IPS-18a (cell line): ENCODE measurements around the gene EAPP.
"Not testable (repeated sequence)": the region's sequence is repeated elsewhere in the genome, so short reads cannot be mapped to it uniquely, and the experiment has no call there.

Experiments
- H3K27ac ChIP-seq: one replicate; pipeline ENCODE4 v1.5.1; 2013; ENCODE audit warnings: low read length
- H3K27me3 ChIP-seq: one replicate; pipeline ENCODE4 v1.6.1; 2013; ENCODE audit warnings: mild to moderate bottlenecking, low read length; ENCODE audit not compliant: control insufficient read depth, insufficient read depth
- H3K36me3 ChIP-seq: one replicate; pipeline ENCODE4 v1.6.1; 2013; ENCODE audit warnings: low read depth, low read length; ENCODE audit not compliant: control insufficient read depth
- H3K4me1 ChIP-seq: one replicate; pipeline ENCODE4 v1.6.1; 2013; ENCODE audit warnings: low read depth, low read length; ENCODE audit not compliant: control insufficient read depth
- H3K4me3 ChIP-seq: one replicate; pipeline ENCODE4 v1.5.1; 2013; ENCODE audit warnings: low read length
- H3K9ac ChIP-seq: one replicate; pipeline ENCODE4 v1.6.1; 2013; ENCODE audit warnings: mild to moderate bottlenecking, low read length, moderate library complexity
- H3K9me3 ChIP-seq: one replicate; pipeline ENCODE4 v1.6.1; 2013; ENCODE audit warnings: low read depth, low read length; ENCODE audit not compliant: control insufficient read depth

Gene EAPP, protein sequence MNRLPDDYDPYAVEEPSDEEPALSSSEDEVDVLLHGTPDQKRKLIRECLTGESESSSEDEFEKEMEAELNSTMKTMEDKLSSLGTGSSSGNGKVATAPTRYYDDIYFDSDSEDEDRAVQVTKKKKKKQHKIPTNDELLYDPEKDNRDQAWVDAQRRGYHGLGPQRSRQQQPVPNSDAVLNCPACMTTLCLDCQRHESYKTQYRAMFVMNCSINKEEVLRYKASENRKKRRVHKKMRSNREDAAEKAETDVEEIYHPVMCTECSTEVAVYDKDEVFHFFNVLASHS

GRCh38 chr14:34539407-34540180 lies at the start of gene EAPP:
TSS of gene EAPP (minus strand) at chr14:34539701. CDS start at chr14:34539628, 73 bp downstream.
- H3K27ac ChIP-seq: peak within 1 kb of the TSS; percentile 94
- peak within 1 kb of the TSS; percentile 94 for H3K9ac ChIP-seq
- peaks cover 4% of the 10 kb centered on the region for H3K4me1 ChIP-seq
- no peaks in the 10 kb centered on the region for H3K27me3 ChIP-seq
- H3K36me3 ChIP-seq: peaks cover 6% of the 10 kb centered on the region
- peak within 1 kb of the TSS; percentile 96 for H3K4me3 ChIP-seq
- no peaks in the 10 kb centered on the region for H3K9me3 ChIP-seq

DNA sequence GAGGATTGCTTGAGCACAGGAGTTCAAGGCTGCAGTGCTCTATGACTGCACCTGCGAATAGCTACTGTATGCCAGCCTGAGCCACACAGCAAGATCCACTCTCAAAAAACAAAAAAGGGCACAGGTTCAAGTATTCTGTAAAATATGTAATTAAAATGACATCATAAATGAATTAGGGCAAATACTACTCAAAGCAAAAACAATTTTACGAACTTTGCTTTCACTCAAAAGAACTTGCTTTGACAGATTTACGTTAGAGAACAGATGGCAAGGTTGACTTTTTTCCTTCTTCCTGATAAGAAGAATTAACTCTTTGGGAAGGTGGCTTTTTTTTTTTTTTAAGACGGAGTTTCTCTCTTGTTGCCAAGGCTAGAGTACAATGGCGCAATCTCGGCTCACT lies 44.0 kb upstream of the EAPP start:
- peaks cover 26% of the 10 kb centered on the region for H3K36me3 ChIP-seq

GRCh38 chr14:34582117-34582680 lies 42.7 kb upstream of the EAPP start:
- H3K9ac ChIP-seq: no peak overlapping the region
- H3K36me3 ChIP-seq: peaks cover 24% of the 10 kb centered on the region
- H3K27me3 ChIP-seq: no peaks in the 10 kb centered on the region
- H3K4me1 ChIP-seq: no peaks in the 10 kb centered on the region
- no peak overlapping the region for H3K4me3 ChIP-seq
- H3K27ac ChIP-seq: no peak overlapping the region
- H3K9me3 ChIP-seq: no peaks in the 10 kb centered on the region

More for the DNA sequence above, 44.0 kb upstream of the EAPP start:
- Histone ChIP-seq H3K4me1 (no peaks in the 10 kb centered on the region), H3K27me3 (no peaks in the 10 kb centered on the region), H3K9me3 (no peaks in the 10 kb centered on the region), H3K27ac (no peak overlapping the region), H3K9ac (no peak overlapping the region), H3K4me3 (no peak overlapping the region)

DNA sequence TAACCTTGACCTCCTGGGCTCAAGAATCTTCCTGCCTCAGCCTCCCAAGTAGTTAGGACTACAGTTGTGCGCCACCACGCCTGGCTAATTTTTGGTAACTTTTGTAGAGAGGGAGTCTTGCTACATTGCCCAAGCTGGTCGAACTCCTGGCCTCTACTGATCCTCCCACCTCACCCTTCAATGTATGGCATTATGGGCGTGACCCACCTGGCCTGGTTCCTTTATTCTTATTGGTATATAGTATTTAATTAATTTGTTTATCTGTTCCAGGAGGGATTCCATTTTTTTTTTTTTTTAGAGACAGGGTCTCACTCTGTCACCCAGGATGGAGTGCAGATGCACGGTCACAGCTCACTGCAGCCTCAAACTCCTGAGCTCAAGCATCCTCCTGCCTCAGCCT lies 40.9 kb upstream of the EAPP start:
- peaks cover 24% of the 10 kb centered on the region for H3K36me3 ChIP-seq
- no peak overlapping the region for H3K4me3 ChIP-seq
- no peak overlapping the region for H3K9ac ChIP-seq
- no peaks in the 10 kb centered on the region for H3K27me3 ChIP-seq
- no peak overlapping the region for H3K27ac ChIP-seq
- H3K4me1 ChIP-seq: no peaks in the 10 kb centered on the region
- H3K9me3 ChIP-seq: no peaks in the 10 kb centered on the region

DNA sequence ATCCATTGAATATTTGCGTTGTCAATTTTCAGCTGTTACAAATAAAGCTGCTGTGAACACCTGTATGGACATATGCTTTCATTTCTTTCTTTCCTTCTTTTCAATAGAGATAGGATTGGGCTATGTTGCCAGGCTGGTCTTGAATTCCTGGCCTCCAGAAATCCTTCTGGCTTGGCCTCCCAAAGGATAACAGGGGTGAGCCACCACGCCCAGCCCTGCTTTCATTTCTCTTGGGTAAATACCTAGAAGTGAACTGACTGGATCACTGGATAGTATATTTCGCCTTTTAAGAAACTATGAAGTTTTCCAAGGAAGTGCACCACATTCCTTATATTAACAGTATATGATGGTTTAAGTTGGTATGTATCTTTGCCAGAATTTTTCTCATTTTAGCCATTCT lies 32.3 kb upstream of the EAPP start:
- H3K27ac ChIP-seq: no peak overlapping the region
- H3K36me3 ChIP-seq: peaks cover 25% of the 10 kb centered on the region
- no peaks in the 10 kb centered on the region for H3K9me3 ChIP-seq

DNA sequence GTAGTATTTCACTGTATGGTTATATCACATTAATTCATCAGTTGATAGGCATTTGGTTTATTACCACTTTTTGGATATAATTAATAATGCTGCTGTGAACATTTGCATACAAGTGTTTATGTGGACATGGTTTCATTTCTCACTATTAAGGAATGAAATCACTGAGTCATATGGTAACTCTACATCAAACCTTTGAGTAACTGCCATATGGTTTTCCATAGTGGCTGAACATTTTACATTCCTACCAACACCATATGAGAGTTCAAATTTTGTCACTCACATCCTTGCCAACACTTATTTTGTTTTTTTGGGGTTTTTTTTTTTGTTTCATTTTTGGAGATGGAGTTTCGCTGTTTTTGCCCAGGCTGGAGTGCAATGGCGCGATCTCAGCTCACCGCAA lies 30.2 kb upstream of the EAPP start:
- Histone ChIP-seq H3K27ac (no peak overlapping the region), H3K9ac (no peak overlapping the region), H3K9me3 (no peaks in the 10 kb centered on the region), H3K36me3 (peaks cover 25% of the 10 kb centered on the region), H3K4me1 (no peaks in the 10 kb centered on the region), H3K4me3 (no peak overlapping the region), H3K27me3 (no peaks in the 10 kb centered on the region)

More for the DNA sequence above, 32.3 kb upstream of the EAPP start:
- Histone ChIP-seq H3K4me3 (no peak overlapping the region), H3K27me3 (no peaks in the 10 kb centered on the region), H3K4me1 (no peaks in the 10 kb centered on the region), H3K9ac (no peak overlapping the region)

GRCh38 chr14:34568803-34569202 lies 29.3 kb upstream of the EAPP start:
- H3K27me3 ChIP-seq: no peaks in the 10 kb centered on the region
- H3K4me1 ChIP-seq: no peaks in the 10 kb centered on the region
- no peak overlapping the region for H3K4me3 ChIP-seq
- H3K27ac ChIP-seq: no peak overlapping the region
- H3K9me3 ChIP-seq: no peaks in the 10 kb centered on the region
- no peak overlapping the region for H3K9ac ChIP-seq
- peaks cover 25% of the 10 kb centered on the region for H3K36me3 ChIP-seq

DNA sequence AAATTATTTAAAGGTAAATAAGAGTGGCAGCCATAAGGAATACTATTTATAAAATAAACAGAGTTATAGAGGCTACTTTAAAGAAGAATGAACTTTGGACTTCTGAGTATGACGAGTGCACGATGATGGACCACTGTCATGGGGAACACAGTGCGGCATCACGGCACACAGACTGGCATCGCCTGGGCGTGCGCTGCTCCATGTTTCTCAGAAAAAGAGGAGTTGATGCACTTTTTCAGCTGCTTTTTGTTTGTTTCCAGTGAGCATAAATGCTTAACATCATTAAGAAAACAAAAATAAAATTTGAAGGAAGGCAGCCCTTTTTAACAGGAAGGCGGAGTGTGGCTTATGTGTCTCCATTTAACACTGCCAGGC lies 23.3 kb upstream of the EAPP start:
- H3K9me3 ChIP-seq: no peaks in the 10 kb centered on the region
- H3K27ac ChIP-seq: no peak overlapping the region
- no peaks in the 10 kb centered on the region for H3K4me1 ChIP-seq
- H3K4me3 ChIP-seq: no peak overlapping the region
- H3K27me3 ChIP-seq: no peaks in the 10 kb centered on the region
- peaks cover 11% of the 10 kb centered on the region for H3K36me3 ChIP-seq
- H3K9ac ChIP-seq: no peak overlapping the region

GRCh38 chr14:34562037-34562775 lies 22.7 kb upstream of the EAPP start:
- H3K36me3 ChIP-seq, H3K27me3 ChIP-seq, H3K27ac ChIP-seq, H3K4me3 ChIP-seq, H3K9ac ChIP-seq, H3K9me3 ChIP-seq, H3K4me1 ChIP-seq: not testable (repeated sequence)

GRCh38 chr14:34556498-34556829 lies 17.0 kb upstream of the EAPP start:
- H3K9ac ChIP-seq, H3K4me3 ChIP-seq, H3K4me1 ChIP-seq, H3K36me3 ChIP-seq, H3K9me3 ChIP-seq, H3K27ac ChIP-seq, H3K27me3 ChIP-seq: not testable (repeated sequence)

DNA sequence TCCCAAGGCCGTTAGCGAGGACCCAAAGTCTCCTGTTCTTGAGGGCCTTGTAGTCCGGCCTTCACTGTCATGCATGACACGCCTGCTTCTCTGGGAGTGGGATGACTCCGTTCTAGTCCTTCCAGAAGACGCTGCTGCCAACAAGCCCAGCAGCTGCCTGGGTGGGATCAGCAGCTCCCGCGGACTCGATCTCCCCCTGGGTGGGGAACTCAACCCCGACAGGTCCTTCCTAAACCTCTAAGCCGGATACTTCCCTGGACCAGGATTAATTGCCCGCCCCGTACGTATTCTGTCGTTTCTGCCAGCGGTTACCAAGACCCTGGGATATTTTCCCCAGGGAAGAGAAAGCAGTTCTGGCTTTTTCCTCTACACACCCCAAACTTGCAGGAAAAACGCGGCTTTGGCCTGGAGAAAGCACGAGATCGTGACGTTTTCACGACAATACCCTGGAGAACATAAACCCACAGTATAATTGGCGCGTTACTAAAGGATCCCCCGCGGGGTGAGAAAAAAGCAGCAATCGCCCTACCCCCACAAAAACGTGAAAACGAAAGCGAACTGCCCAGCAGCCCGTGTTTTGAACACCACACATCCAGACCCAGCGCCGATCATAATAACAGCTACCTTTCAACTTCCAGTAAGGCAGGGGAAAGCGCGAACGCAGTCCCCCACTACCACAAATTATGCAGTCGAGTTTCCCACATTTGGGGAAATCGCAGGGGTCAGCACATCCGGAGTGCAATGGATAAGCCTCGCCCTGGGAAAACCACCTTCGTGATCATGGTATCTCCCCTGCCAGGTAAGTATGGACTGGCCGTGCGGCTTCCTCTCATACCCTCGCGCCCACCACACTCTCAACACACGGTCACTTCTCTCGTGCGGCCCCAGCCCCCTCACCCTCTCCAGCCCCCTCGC lies 16.3 kb upstream of the EAPP start:
- H3K9ac ChIP-seq: not testable (repeated sequence)

More for the DNA sequence above, 16.3 kb upstream of the EAPP start:
- H3K36me3 ChIP-seq, H3K27ac ChIP-seq, H3K27me3 ChIP-seq, H3K9me3 ChIP-seq, H3K4me3 ChIP-seq, H3K4me1 ChIP-seq: not testable (repeated sequence)
